Measurements from ENCODE around the gene CYP4F3. TPM values are rescaled to one million over a fixed set of nuclear protein-coding genes. Genes with fewer than 3 reads are reported as not detected.

Gene CYP4F3
- polyA plus RNA-seq, 3 donors = 0.56 to 1.2 (median 0.92) TPM

DNA sequence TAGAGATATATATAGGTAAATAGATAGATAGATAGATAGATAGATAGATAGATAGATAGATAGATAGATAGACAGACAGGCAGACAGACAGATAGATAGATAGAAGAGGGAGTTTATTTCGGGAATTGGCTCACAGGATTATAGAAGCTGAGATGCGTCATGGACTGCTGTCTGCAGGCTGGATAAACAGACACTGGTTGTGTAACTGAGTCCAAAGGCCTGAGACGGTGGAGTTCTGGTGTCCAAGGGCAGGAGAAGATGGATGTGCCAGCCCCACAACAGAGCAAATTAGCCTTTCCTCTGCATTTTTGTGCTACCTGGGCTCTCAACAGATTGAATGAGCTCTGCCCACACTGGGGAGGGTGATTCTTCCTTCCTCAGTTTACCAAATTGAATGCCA lies 2.7 kb downstream of the CYP4F3 start:
- Histone ChIP-seq H3K9me3 (replicated peaks in 1 of 2; ENCODE audit: control insufficient read depth in 1 of 2, insufficient read depth in 1 of 2, low read length in 2 of 2) (no peaks in the 10 kb centered on the region), H3K79me2 (ENCODE audit: insufficient read depth, low read length) (no peaks in the 10 kb centered on the region), H2AFZ (ENCODE audit: insufficient read depth, low read depth, low read length, poor library complexity, severe bottlenecking) (no peak overlapping the region), H3K27me3 (ENCODE audit: control insufficient read depth in 2 of 2, insufficient read depth in 2 of 2, low read length in 2 of 2) (no peaks in the 10 kb centered on the region), H3K9ac (ENCODE audit: insufficient read depth, low read length, poor library complexity, severe bottlenecking) (no peak overlapping the region), H4K20me1 (ENCODE audit: insufficient read depth, low read length) (no peaks in the 10 kb centered on the region), H3K27ac (ENCODE audit: low read depth in 1 of 2, low read length in 2 of 2) (no peak overlapping the region), H3K4me3 (replicated peaks in 1 of 3; ENCODE audit: low read depth in 2 of 3, low read length in 3 of 3) (no peak overlapping the region), H3K4me2 (replicated peaks; ENCODE audit: extremely low read depth, low read length, poor library complexity, severe bottlenecking) (no peak overlapping the region), H3K4me1 (ENCODE audit: control insufficient read depth in 1 of 2, insufficient read depth in 2 of 2, low read length in 2 of 2) (peaks cover 31 to 33% of the 10 kb centered on the region in 2 donors), H3K36me3 (replicated peaks in 1 of 2; ENCODE audit: control insufficient read depth in 1 of 2, insufficient read depth in 2 of 2, low read length in 2 of 2) (no peaks in the 10 kb centered on the region)
- Mint-ChIP-seq H3K27ac (no peak overlapping the region), H3K9me3 (peaks cover 0 to 4% (median 1%) of the 10 kb centered on the region in 7 donors), H3K27me3 (ENCODE audit: low read depth in 3 of 3) (peaks cover 2 to 3% (median 3%) of the 10 kb centered on the region in 3 donors), H3K4me3 (no peak overlapping the region), H3K4me1 (peaks cover 37% of the 10 kb centered on the region), H3K36me3 (peaks cover 0 to 21% of the 10 kb centered on the region in 2 donors)
- 94% methylated on average over 3 of the region's 3 CpGs for WGBS (ENCODE audit: insufficient coverage)
- TF ChIP-seq, protein P1, sequence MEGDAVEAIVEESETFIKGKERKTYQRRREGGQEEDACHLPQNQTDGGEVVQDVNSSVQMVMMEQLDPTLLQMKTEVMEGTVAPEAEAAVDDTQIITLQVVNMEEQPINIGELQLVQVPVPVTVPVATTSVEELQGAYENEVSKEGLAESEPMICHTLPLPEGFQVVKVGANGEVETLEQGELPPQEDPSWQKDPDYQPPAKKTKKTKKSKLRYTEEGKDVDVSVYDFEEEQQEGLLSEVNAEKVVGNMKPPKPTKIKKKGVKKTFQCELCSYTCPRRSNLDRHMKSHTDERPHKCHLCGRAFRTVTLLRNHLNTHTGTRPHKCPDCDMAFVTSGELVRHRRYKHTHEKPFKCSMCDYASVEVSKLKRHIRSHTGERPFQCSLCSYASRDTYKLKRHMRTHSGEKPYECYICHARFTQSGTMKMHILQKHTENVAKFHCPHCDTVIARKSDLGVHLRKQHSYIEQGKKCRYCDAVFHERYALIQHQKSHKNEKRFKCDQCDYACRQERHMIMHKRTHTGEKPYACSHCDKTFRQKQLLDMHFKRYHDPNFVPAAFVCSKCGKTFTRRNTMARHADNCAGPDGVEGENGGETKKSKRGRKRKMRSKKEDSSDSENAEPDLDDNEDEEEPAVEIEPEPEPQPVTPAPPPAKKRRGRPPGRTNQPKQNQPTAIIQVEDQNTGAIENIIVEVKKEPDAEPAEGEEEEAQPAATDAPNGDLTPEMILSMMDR (IDR thresholded peaks at IDR 0.05) = no peak
- DNase-seq = no peak
- intact Hi-C loops (cut with micrococcal nuclease) = no loop called here

DNA sequence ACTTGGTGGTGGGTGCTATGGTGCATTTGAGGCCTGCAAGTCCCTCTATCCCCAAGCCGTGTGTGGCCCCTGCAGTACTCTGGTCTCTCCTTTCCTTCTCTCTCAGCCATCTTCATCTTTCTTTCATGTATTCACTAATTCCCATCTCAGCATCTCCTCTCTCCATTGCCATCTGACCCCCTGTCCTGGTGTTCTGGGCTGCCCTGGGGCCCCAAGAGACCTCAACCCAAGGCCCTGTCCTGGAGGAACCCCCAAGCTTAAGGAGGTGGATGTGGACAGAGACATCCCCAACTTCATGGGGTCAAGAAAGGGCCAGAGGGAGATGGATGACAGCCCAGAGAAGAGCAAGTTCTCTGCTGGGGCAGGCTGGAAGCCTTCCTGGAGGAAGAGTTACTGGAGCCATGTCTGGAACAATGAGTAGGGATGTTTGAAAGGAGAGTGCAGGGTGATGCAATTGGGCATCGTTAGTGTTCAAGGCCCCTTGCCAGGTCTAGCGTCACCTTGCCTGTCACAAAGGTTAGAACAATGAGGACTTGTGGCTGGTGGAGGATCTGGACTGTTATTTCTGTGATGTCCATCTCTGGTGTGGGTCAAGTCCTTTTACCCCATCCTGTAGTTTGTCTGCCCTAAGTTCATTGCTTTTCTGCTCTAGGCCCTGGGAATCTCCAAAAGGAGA lies 3.5 kb downstream of the CYP4F3 start:
- Mint-ChIP-seq H3K4me3 (no peak overlapping the region), H3K27ac (no peak overlapping the region)
- 100% methylated on average over 2 of the region's 3 CpGs for WGBS (ENCODE audit: insufficient coverage)

More for the DNA sequence above, 3.5 kb downstream of the CYP4F3 start:
- Histone ChIP-seq H3K27me3 (ENCODE audit: control insufficient read depth in 2 of 2, insufficient read depth in 2 of 2, low read length in 2 of 2) (no peaks in the 10 kb centered on the region), H2AFZ (ENCODE audit: insufficient read depth, low read depth, low read length, poor library complexity, severe bottlenecking) (no peak overlapping the region), H3K4me1 (ENCODE audit: control insufficient read depth in 1 of 2, insufficient read depth in 2 of 2, low read length in 2 of 2) (peaks cover 31 to 33% of the 10 kb centered on the region in 2 donors), H3K4me2 (replicated peaks; ENCODE audit: extremely low read depth, low read length, poor library complexity, severe bottlenecking) (no peak overlapping the region), H3K4me3 (replicated peaks in 1 of 3; ENCODE audit: low read depth in 2 of 3, low read length in 3 of 3) (no peak overlapping the region), H4K20me1 (ENCODE audit: insufficient read depth, low read length) (no peaks in the 10 kb centered on the region), H3K9ac (ENCODE audit: insufficient read depth, low read length, poor library complexity, severe bottlenecking) (no peak overlapping the region), H3K79me2 (ENCODE audit: insufficient read depth, low read length) (no peaks in the 10 kb centered on the region), H3K27ac (ENCODE audit: low read depth in 1 of 2, low read length in 2 of 2) (no peak overlapping the region), H3K36me3 (replicated peaks in 1 of 2; ENCODE audit: control insufficient read depth in 1 of 2, insufficient read depth in 2 of 2, low read length in 2 of 2) (no peaks in the 10 kb centered on the region), H3K9me3 (replicated peaks in 1 of 2; ENCODE audit: control insufficient read depth in 1 of 2, insufficient read depth in 1 of 2, low read length in 2 of 2) (no peaks in the 10 kb centered on the region)
- Mint-ChIP-seq H3K27me3 (ENCODE audit: low read depth in 3 of 3) (peaks cover 2 to 3% (median 3%) of the 10 kb centered on the region in 3 donors), H3K4me1 (peaks cover 37% of the 10 kb centered on the region), H3K9me3 (peaks cover 0 to 7% (median 1%) of the 10 kb centered on the region in 7 donors), H3K36me3 (peaks cover 0 to 25% of the 10 kb centered on the region in 2 donors)
- TF ChIP-seq, protein P1 (IDR thresholded peaks at IDR 0.05) = no peak
- no peak for DNase-seq
- intact Hi-C loops (cut with micrococcal nuclease) = no loop called here

Measured in CD14-positive monocyte (primary cell).